Heart left ventricle (tissue), 16 donors: ENCODE results near the gene CD7. TPM values are rescaled to one million over a fixed set of nuclear protein-coding genes. Genes with fewer than 3 reads are reported as not detected.

Experiments
- ATAC-seq, 4 donors: fragments of 200-7000 bp; cut with Tn5 transposase; one replicate each; pipeline ENCODE4 v1.9.1; 2020 to 2022; ENCODE audit warnings: moderate library complexity in 4 of 4, mild to moderate bottlenecking in 3 of 4, moderate number of reproducible peaks in 1 of 4
- DNase-seq, 5 donors: peaks; one replicate each; pipeline ENCODE4 v3.0.0-alpha.2; 2020
- H3K27ac ChIP-seq, 12 donors: fragments of 200-600 bp; sonication (generic) in 4 of 12; one replicate each; pipeline versions ENCODE4 v1.5.0 to v1.8.0; 2016 to 2022; ENCODE audit warnings: mild to moderate bottlenecking in 2 of 12
- H3K27me3 ChIP-seq, 9 donors: fragments of 200-600 bp; sonication (generic) in 2 of 9; one replicate each; pipeline versions ENCODE4 v1.5.1 to v1.8.0; 2016 to 2022; ENCODE audit warnings: mild to moderate bottlenecking in 3 of 9
- H3K36me3 ChIP-seq, 9 donors: fragments of 200-600 bp; sonication (generic) in 2 of 9; one replicate each; pipeline versions ENCODE4 v1.5.0 to v1.8.0; 2018 to 2022; ENCODE audit warnings: mild to moderate bottlenecking in 2 of 9
- H3K4me1 ChIP-seq, 12 donors: fragments of 200-600 bp; sonication (generic) in 4 of 12; one replicate each; pipeline versions ENCODE4 v1.5.0 to v1.8.0; 2016 to 2022; ENCODE audit warnings: mild to moderate bottlenecking in 3 of 12
- H3K4me3 ChIP-seq, 12 donors: fragments of 200-600 bp; sonication (generic) in 4 of 12; one replicate each; pipeline versions ENCODE4 v1.5.0 to v1.8.0; 2017 to 2022; ENCODE audit warnings: mild to moderate bottlenecking in 9 of 12, moderate library complexity in 4 of 12
- H3K9me3 ChIP-seq, 12 donors: fragments of 200-600 bp; sonication (generic) in 4 of 12; one replicate each; pipeline versions ENCODE4 v1.5.0 to v1.8.0; 2016 to 2022; ENCODE audit warnings: mild to moderate bottlenecking in 1 of 12
- CTCF ChIP-seq, 12 donors: fragments of 200-600 bp; sonication (generic) in 4 of 12; IDR thresholded peaks; one replicate each; pipeline versions ENCODE4 v1.5.0 to v1.8.0; 2018 to 2022; ENCODE audit warnings: antibody characterized with exemption in 12 of 12, mild to moderate bottlenecking in 5 of 12
- POLR2A ChIP-seq, 2 donors: fragments of 450-650 bp; IDR thresholded peaks; one replicate each; pipeline ENCODE4 v1.6.1; 2017; ENCODE audit warnings: antibody characterized with exemption in 2 of 2, mild to moderate bottlenecking in 2 of 2, moderate library complexity in 2 of 2
- WGBS, 4 donors: extraction: QIAGEN DNeasy Blood & Tissue Kit in 2 of 4; methylation state at CpG; one replicate each; pipeline versions ENCODE4 v1.1.5 to v1.1.7; 2013 to 2018; 5-methylcytosine and 5-hydroxymethylcytosine counted together
- intact Hi-C, 10 donors: fragments of 100-400 bp; cut with DNase I; formaldehyde crosslinking; loops; one replicate each; pipeline versions ENCODE4 v1.11.1 to v1.14.2; 2022
- polyA plus RNA-seq, 2 donors: library from polyadenylated mRNA; stranded (reverse); fragments of 200-250 nt; gene quantifications; one replicate each; pipeline ENCODE4 v1.2.3, GENCODE V29; 2013
- total RNA-seq, 9 donors: library from RNA; depleted of rRNA in 2 of 9; stranded (reverse); fragments of >200 nt in 2 of 9; fragmentation: NEBNext Ultra II Directional in 3 of 9; extraction: Animal tissue kit (Norgen Biotek cat#: 25700) in 3 of 9; gene quantifications; one replicate each; pipeline versions ENCODE4 v1.1.0 to v1.2.4, GENCODE V29; 2016 to 2023
- donor health status: ischemic (EF 13 %, LVEDD 7.1; RV severe dilation, severe dysfunction).
- donor health status: healthy with polysubstance abuse.
- donor health status: DM: no; HTN: yes; CAD: no.
- donor health status: DM: no; HTN: no; CAD: no.
- donor health status: ischemic (EF 25% LVEDD 6.9; RV normal size, moderate dysfunction).
- donor health status: ischemic (EF 25% LVEDD 5.7; RV mildly dilated, moderate dysfunction).
- donor health status: healthy.
- donor health status: DM: yes; HTN: yes; CAD: no.
- donor health status: ischemic (EF 35%, LVEDD 5.7; RV mildly dilated, moderate dysfunction).
- donor health status: nonischemic (EF 11% LVEDD 7.7; RV severe dilation, severe dysfunction).
- donor health status: DM: yes; HTN: yes; CAD: no.
- donor health status: PGD.
- donor health status: ischemic (EF 29% LVEDD 5.4; RV normal size, mild dysfunction).
- donor health status: nonischemic (EF 23%, LVEDD 6.1; RV moderate dilation, normal function).

Gene CD7
- total and polyA plus RNA-seq, 11 donors: 0.21 to 8.6 (median 0.42) TPM; not detected in 2

- intact Hi-C loops: no loop called here
- no peak overlapping the region for H3K4me3 ChIP-seq
- WGBS, 4 donors: 92 to 98% (median 94%) methylated on average over 5 of the region's 5 CpGs
- no peaks in the 10 kb centered on the region for H3K9me3 ChIP-seq
- TF ChIP-seq POLR2A (IDR thresholded peaks at IDR 0.05): no peak
- TF ChIP-seq CTCF (IDR thresholded peaks at IDR 0.05): no peak
- no peak for DNase-seq
- H3K36me3 ChIP-seq: no peaks in the 10 kb centered on the region
- H3K4me1 ChIP-seq: peaks cover 0 to 12% (median 9%) of the 10 kb centered on the region in 12 donors
- ATAC-seq: no peak
- H3K27ac ChIP-seq: no peak overlapping the region
- peaks cover 0 to 3% (median 0%) of the 10 kb centered on the region in 9 donors for H3K27me3 ChIP-seq
These were observed 26.2 kb upstream of the CD7 start for GRCh38 chr17:82343560-82343959.

- no peaks in the 10 kb centered on the region for H3K9me3 ChIP-seq
- H3K27ac ChIP-seq: no peak overlapping the region
- H3K27me3 ChIP-seq: peaks cover 0 to 3% (median 0%) of the 10 kb centered on the region in 9 donors
- no peak overlapping the region for H3K4me3 ChIP-seq
- TF ChIP-seq CTCF (IDR thresholded peaks at IDR 0.05) (no peak), POLR2A (IDR thresholded peaks at IDR 0.05) (no peak)
- DNase-seq (peak in 1 of 5 donors; percentile 19), ATAC-seq (no peak)
- H3K4me1 ChIP-seq: peaks cover 0 to 19% (median 9%) of the 10 kb centered on the region in 12 donors
- intact Hi-C loops: no loop called here
- WGBS, 4 donors: 70 to 83% (median 75%) methylated on average over 23 to 28 of the region's 28 CpGs
- no peaks in the 10 kb centered on the region for H3K36me3 ChIP-seq
These were observed 25.1 kb upstream of the CD7 start for GRCh38 chr17:82342361-82343079.

- Histone ChIP-seq H3K4me3 (peak overlapping the region in 11 of 12 donors; percentile 10 to 53 (median 37)), H3K9me3 (no peaks in the 10 kb centered on the region), H3K4me1 (peaks cover 0 to 34% (median 16%) of the 10 kb centered on the region in 12 donors), H3K27me3 (peaks cover 0 to 3% (median 0%) of the 10 kb centered on the region in 9 donors), H3K27ac (peak overlapping the region in 5 of 12 donors; percentile 39 to 64 (median 54)), H3K36me3 (no peaks in the 10 kb centered on the region)
- TF ChIP-seq CTCF (IDR thresholded peaks at IDR 0.05) (no peak), POLR2A (IDR thresholded peaks at IDR 0.05) (no peak)
- 53 to 74% (median 54%) methylated on average over 5 to 10 of the region's 10 CpGs for WGBS, 4 donors
- intact Hi-C loops: no loop called here
- DNase-seq: peak in 1 of 5 donors; percentile 11
- peak in 2 of 4 donors; percentile 3 to 21 for ATAC-seq
These were observed 22.5 kb upstream of the CD7 start for GRCh38 chr17:82339634-82340580.
